GM13976 (cell line): ENCODE data around the gene PCLO.
A peak's percentile ranks its signal among the peaks of the same experiment; 100 is the strongest.

ENCODE experiments used
- DNase-seq: peaks from one replicate; pipeline ENCODE4 v3.0.0; 2012; ENCODE audit warnings: low spot score
- CTCF ChIP-seq: IDR thresholded peaks from 2 replicates; pipeline ENCODE4 v1.5.1; 2012; ENCODE audit warnings: borderline replicate concordance, mild to moderate bottlenecking; ENCODE audit not compliant: insufficient read depth; ENCODE audit errors: extremely low read depth, missing control alignments, control extremely low read depth
- in situ Hi-C: fragments of 300-500 bp; cut with MboI; formaldehyde crosslinking; loops from one replicate; pipeline ENCODE4 v1.12.0; 2022; ENCODE audit warnings: low sequenced_read_pairs, mixed read lengths, inconsistent platforms; ENCODE audit not compliant: unreplicated experiment

The PCLO gene

GRCh38 chr7:82745117-82745516 lies 417.6 kb downstream of the PCLO start:
- in situ Hi-C loops = loop anchor here (25.0 kb wide), 2 partner anchors 708 to 1258 kb away; no protein-coding TSS in a partner anchor
- DNase-seq = no peak
- TF ChIP-seq CTCF = no peak

DNA sequence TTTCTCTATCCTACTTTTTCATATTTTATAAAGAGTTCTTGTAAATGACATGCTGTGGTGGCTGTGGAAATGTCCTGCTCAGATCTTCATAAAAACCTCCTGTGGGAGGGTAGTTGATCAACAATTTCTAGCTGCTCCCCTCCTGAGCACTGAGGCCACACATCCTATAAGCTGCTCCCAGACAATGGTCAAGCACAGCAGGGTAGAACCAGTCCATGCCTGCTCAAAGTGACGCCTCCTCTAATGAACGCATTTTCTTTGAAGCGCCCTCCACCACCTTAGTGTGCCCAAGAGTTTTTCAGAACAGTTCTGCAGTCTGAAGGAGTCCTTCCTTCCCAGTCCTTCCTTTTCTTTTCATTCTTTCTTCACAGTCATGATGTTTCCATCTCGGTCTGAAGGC lies 420.5 kb downstream of the PCLO start:
- no peak for TF ChIP-seq CTCF
- no peak for DNase-seq
- in situ Hi-C loops = loop anchor here (25.0 kb wide), 2 partner anchors 705 to 1255 kb away; no protein-coding TSS in a partner anchor

GRCh38 chr7:82741493-82741892 lies 421.2 kb downstream of the PCLO start:
- TF ChIP-seq CTCF = no peak
- DNase-seq = no peak
- in situ Hi-C loops = loop anchor here (25.0 kb wide), 2 partner anchors 704 to 1254 kb away; no protein-coding TSS in a partner anchor

DNA sequence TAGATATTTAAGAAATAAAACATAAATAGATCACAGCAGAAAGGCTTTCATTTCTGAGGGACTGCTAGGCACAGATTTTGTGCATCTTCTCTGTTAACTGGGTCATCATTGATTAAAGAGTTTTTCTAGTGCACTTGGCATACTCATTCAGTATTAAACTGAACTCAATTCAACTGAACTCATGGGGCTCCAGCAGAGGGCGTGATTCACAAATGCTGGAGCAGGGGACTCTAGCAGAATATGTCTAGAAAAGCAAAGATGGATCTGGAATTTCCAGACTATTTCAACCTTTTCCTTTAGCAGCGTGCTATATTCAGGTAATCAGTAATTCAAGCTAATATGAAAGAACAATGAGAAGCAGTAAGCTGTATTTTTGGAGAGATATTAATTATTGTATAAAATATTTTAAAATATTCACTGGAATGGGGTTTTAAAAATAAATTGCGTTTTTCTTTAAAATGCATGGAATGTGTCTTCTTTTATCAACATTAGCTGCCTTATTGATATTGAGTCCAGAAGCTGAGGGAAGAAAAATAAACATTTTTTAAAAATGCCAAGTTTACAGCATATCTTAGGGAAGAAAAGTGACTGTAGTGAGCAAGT lies 422.3 kb downstream of the PCLO start:
- no peak for DNase-seq

GRCh38 chr7:82736633-82737032 lies 426.1 kb downstream of the PCLO start:
- no peak for DNase-seq
- TF ChIP-seq CTCF = no peak
- in situ Hi-C loops = loop anchor here (25.0 kb wide), 2 partner anchors 699 to 1249 kb away; no protein-coding TSS in a partner anchor

More for the DNA sequence above, 422.3 kb downstream of the PCLO start:
- TF ChIP-seq CTCF = peak; percentile 32
- in situ Hi-C loops = loop anchor here (25.0 kb wide), 2 partner anchors 703 to 1253 kb away; no protein-coding TSS in a partner anchor

GRCh38 chr7:82732677-82733076 lies 430.0 kb downstream of the PCLO start:
- TF ChIP-seq CTCF = no peak
- in situ Hi-C loops = loop anchor here (25.0 kb wide), 2 partner anchors 695 to 1245 kb away; no protein-coding TSS in a partner anchor
- no peak for DNase-seq
